Stimulated activated CD8-positive, alpha-beta memory T cell treated with anti-CD3 and anti-CD28 coated beads, Interleukin-2, amount 100 ng/mL, for 48 hours (primary cell): ENCODE measurements around the gene CD207.
"Not testable (repeated sequence)": the region's sequence is repeated elsewhere in the genome, so short reads cannot be mapped to it uniquely, and the experiment has no call there.

Source experiments
- DNase-seq, 2 donors: peaks; one replicate each; pipeline ENCODE4 v3.0.0-alpha.2; 2020; ENCODE audit warnings: low read depth in 2 of 2

CD207 gene

DNA sequence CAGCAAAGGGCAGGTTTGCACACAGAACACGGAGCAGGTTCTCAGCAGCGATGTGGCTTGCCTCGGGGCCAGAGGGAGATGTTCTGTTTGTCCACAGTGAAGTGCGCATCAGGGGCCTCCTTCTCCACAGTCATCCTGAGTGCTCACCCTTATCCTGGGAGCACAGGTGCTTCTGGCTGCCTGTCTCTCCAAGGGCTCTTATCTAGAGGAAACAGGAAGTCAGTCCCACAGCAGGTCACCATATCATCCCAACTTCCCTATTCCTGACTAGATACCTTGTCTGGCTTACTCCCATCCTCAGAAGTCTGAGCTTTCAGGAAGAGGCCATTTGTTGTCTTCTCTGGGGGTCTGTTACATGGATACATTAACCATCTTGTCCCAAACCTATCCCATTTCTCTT, at the start of gene CD207:
TSS of gene CD207 (minus strand) at position 174 of the 400 bp plus-strand sequence. CDS start at position 134, 40 bp downstream.
- no peak for DNase-seq

DNA sequence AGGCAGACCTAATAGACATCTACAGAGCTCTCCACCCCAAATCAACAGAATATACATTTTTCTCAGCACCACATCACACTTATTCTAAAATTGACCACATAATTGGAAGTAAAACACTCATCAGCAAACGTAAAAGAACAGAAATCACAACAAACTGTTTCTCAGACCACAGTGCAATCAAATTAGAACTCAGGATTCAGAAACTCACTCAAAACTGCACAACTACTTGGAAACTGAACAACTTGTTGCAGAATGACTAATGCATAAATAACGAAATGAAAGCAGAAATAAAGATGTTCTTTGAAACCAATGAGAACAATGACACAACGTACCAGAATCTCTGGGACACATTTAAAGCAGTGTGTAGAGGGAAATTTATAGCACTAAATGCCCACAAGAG, 42.9 kb upstream of the CD207 start:
- DNase-seq = not testable (repeated sequence)

GRCh38 chr2:70876138-70876537, 40.5 kb upstream of the CD207 start:
- DNase-seq = not testable (repeated sequence)

GRCh38 chr2:70873541-70873940, 37.9 kb upstream of the CD207 start:
- no peak for DNase-seq

GRCh38 chr2:70871398-70872211, 36.0 kb upstream of the CD207 start:
- DNase-seq = peak; percentile 77 to 78

DNA sequence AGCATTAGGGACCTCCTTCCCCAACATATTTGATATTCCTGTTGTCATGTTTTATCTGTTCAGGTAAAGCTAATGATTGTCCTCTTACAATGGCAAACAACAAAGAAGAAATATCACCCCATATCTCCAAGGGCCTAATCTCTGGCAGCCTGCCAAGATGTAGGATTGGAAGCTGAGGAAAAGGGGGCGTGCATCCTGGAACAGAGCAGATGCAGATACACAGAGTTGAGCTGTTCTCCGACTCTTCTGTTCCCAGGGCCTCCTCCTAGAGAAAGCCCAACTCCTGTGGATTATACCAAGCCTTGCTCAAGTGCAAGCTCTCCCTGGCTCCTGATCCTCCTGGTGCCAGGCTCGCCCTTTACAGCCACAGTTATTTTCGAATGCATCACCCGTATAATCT, 35.2 kb upstream of the CD207 start:
- DNase-seq = no peak

GRCh38 chr2:70868970-70869369, 33.4 kb upstream of the CD207 start:
- DNase-seq = no peak

DNA sequence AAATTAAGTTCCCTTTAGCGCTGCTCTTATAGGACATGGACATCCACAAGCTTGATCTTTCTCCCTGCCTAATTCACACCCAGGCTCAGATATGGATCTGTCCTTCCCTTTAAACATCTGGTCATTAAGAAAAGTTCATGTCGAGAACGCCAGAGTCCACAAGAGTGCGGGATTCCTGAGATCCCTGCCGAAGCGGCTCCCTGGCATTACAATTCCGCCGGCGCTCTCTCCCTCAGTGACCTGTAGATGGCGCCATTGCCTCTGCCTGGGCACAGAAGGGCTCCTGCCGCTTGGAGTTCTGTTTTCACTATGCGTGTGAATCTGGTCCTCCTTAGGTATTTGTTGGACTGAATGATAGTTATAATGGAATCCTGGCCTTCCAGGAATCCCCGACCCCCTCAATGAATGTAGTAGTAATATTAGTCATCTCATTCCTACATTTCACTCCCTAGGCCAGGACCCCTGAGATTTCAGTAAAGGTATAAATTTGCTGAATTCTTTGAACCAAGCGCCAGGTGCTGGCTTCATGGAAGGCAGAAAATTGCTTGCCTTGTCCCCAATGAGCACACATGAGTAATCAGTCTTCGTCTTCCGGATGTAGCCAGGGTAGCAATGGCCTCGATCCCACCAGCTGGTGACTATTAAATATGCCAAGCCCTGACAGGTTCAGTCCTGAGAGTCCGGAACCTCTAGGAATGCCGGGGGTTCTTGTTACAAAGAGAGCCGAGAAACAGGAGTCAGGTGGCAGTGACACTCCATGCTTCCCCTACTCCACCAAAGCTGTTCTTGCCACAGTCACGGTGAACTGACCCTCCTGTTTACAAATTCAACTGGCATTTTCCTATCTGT, 26.4 kb upstream of the CD207 start:
- peak; percentile 51 to 61 for DNase-seq

DNA sequence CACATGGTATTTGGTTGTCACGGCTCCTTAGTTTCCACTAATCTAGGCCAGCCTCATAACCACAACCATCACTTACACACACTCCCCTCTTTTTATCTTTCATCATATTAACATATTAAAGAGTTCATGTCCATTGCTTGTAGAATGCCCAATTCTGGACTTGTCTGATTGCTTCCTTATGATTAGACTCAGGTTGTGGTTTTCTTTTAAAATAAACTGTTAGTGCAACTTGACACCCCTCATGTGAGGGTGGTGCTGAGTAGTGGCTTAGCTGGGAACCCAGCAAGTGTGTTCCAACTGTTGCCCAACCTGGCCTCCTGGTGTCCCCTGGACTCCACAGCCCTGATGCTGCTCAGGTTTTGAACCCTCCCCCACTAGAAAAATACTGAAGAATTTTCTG, 20.1 kb upstream of the CD207 start:
- DNase-seq = no peak

- DNase-seq = no peak
Measured at GRCh38 chr2:70854411-70854810, 18.8 kb upstream of the CD207 start.

DNA sequence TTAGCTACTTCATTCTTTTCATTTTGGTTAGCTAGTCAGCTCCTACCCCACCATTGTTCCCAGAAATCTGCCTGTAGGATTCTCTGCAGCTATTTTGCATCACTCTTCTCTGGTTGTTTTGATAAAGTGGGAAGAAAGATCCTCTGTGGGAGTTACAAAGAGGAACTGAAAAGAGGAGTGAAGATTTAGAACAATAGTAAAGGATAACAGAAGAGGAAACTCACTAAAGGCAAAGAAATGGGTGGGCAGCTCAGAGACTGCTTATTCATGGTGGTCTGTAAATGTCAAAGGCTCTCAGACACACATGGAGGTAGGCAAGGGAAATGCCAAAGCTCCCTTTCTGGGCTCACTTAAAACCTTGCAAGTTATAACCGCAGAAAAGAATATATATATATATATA, 17.2 kb upstream of the CD207 start:
- DNase-seq = no peak

GRCh38 chr2:70851704-70852103, 16.1 kb upstream of the CD207 start:
- DNase-seq = no peak

DNA sequence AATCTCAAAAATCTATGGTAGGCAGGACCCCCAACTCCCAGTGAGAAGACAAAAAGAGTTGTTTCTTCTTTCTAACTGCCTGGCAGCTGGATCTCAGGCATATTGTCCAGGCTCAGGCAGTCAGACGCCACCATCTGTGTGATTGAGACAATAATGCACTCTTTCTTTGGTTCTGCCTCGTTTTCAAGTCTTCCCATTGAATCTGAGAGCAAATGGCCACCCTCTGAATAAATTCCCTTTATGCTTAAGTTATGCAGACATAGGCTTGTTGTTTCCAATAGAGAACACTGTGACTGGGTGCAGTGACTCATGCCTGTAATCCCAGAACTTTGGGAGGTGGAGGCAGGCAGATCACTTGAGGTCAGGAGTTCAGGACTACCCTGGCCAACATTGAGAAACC, 15.3 kb upstream of the CD207 start:
- no peak for DNase-seq

- DNase-seq = no peak
Measured at GRCh38 chr2:70842401-70842800, 6.8 kb upstream of the CD207 start.

DNA sequence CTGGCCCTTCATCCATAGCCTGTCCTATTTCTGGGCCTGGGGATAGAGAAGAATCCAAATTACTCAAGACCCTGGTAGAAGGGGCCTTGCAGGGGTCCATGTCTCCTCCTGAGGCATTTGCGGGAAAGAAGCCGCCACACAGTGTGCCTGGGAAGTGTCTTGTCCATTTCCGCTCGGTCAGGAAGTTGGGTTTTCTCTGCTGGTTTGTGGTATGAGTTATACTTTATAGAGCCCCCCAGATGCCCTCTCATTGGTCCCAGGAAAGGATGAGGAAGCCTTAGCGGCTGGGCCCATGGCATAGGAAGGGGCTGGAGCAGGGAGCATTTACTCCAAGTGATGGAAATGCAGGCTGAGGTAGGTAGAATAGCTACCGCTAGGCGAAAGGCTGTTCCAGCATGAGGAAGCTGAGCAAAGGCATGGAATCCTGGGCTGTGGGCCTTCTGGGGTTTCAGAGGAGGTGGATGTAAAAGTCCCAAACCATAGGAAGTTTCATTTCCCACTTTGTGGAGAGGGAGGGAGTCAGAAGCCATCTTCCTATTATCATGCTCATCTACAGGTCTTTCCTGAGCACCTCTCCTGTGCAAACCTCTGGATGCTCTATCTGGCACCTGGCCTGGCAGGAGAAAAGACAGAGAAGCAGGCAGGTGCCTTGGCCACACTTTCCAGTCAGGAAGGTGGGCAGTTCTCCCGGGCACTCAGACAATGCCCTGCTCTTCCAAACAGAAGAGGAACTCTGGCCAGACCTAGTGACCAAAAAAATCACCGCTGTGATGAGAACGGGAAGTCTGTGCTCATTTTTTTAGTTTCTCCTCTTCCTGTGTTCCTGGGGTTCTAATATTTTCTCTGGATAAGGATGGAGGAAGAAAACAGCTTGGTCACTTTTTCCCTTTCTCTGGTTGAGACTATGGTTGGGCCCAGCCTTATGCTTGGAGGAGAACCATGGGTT, 2.6 kb upstream of the CD207 start:
- no peak for DNase-seq

DNA sequence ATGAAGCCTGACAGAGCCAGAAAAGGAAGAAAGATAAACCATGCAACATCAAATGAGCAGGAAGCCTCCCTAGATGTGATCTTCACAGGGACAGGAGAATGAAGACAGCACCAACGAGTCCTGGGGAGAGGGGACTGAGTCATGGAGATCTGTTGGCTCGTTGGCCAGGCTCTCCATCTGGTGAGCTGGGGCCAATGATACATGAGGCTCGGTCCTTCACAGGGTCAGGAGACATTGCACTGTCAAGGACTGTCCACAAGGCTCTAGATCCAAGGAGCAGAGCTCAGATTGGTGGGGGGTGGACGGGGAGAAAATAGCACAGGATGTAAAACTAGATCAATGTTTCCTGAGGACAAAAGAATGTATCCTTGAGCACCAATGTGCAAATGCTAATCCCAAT, 735 bp downstream of the CD207 start:
- DNase-seq = no peak

- DNase-seq = no peak
Measured at GRCh38 chr2:70834106-70834505, 1.5 kb downstream of the CD207 start.

- no peak for DNase-seq
Measured at GRCh38 chr2:70833246-70833645, 2.4 kb downstream of the CD207 start.

- no peak for DNase-seq
Measured at GRCh38 chr2:70832386-70832785, 3.2 kb downstream of the CD207 start.

GRCh38 chr2:70831861-70832260, 3.8 kb downstream of the CD207 start:
- DNase-seq = no peak

DNA sequence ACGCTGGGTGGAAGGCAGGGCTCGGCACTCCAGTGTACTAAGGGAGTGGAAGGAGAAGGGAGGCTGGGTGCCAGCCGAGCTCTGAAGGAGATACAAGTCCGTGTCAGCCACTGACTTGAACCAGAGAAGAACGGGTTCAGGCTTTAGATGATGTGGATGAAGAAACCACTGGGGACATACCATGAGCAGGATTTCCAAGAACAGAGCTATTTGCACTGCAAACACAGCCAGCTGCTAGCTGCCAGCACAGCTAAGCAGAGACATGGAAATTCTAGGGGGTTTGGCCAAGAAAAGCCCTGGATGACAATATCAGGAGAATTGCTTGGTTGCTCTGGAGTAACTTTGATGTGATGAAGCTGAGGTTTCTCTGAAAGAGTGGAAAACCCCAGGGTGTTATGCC, 5.2 kb downstream of the CD207 start:
- no peak for DNase-seq

DNA sequence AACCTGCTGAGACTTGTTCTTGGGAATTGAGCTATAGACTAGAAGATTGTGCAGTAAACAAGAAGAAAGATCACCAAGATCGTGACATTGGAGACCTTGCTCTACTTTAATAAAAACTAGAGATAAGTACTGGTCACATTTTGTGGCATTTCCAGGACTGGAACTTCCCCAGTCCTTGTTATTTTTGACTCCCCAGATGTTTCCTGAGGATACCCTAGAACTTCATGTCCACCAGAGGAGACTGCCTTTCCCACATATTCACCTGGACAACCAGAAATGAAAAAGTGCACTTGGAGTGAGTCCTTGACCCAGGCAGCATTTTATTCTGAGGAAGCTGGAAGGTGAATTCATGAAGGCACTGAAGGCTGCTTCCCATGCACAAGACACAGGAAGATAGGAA, 5.7 kb downstream of the CD207 start:
- no peak for DNase-seq
